ENCODE data around the gene GNPTG. TPM values are rescaled to one million over a fixed set of nuclear protein-coding genes. Genes with fewer than 3 reads are reported as not detected.

The GNPTG gene
- total and polyA plus RNA-seq, 9 of the 15 experiments (the other 6 are each of a cell fraction or from before 2014, with no cell fraction given) = 0.69 to 33.3 (median 13.6) TPM

- TF ChIP-seq ZBTB40 (IDR thresholded peaks at IDR 0.05) (peak; percentile 49; the same call in 1 of the 2 replicates), ZBTB40 (CRISPR knock-in tag; IDR thresholded peaks at IDR 0.05) (no peak), POLR2G (IDR thresholded peaks at IDR 0.05; ENCODE audit: low read depth, low read length) (peak; percentile 53), FOXA3 (CRISPR knock-in tag; conservative IDR thresholded peaks at IDR 0.05 in 1 of 2, IDR thresholded peaks at IDR 0.05 in 1 of 2) (no peak), REST (IDR thresholded peaks at IDR 0.05; ENCODE audit: borderline replicate concordance) (no peak), REST (CRISPR knock-in tag; IDR thresholded peaks at IDR 0.05; ENCODE audit: low read depth) (no peak), USF1 (CRISPR knock-in tag; IDR thresholded peaks at IDR 0.05) (peak; percentile 1; the same call in 1 of the 2 replicates), BCL6 (CRISPR knock-in tag; IDR thresholded peaks at IDR 0.05) (no peak), ZNF830 (CRISPR knock-in tag; IDR thresholded peaks at IDR 0.05) (no peak)
Measured at GRCh38 chr16:1378087-1378803, 26.5 kb downstream of the GNPTG start (continued).
